VCaP (cell line): Measurements from ENCODE around the gene BPIFB3.

Experiments used
- H3K27ac ChIP-seq: fragments of 450-650 bp; 2 replicates; pipeline ENCODE4 v1.5.1; 2017
- CTCF ChIP-seq: fragments of 450-650 bp; conservative IDR thresholded peaks from 2 replicates; pipeline ENCODE4 v1.5.1; 2017; ENCODE audit warnings: mild to moderate bottlenecking, moderate library complexity

BPIFB3 gene

GRCh38 chr20:33053291-33054106, at the start of gene BPIFB3:
Gene BPIFB3 (plus strand): TSS chr20:33053903. CDS start chr20:33055436, 1,533 bp downstream.
- no peak for TF ChIP-seq CTCF
- no peak within 1 kb of the TSS for H3K27ac ChIP-seq

GRCh38 chr20:33004141-33004751, 49.5 kb upstream of the BPIFB3 start, which contains the start of gene SUN5:
Gene SUN5 (minus strand): TSS chr20:33004433. CDS start chr20:33004340, 93 bp downstream.
- no peak within 1 kb of the TSS for H3K27ac ChIP-seq
- TF ChIP-seq CTCF, result no peak

- H3K27ac ChIP-seq, result no peak overlapping the region
- peak; percentile 59 for TF ChIP-seq CTCF
Observed at GRCh38 chr20:33005132-33005566, 48.6 kb upstream of the BPIFB3 start.

GRCh38 chr20:33005908-33006775, 47.6 kb upstream of the BPIFB3 start:
- TF ChIP-seq CTCF, result no peak
- H3K27ac ChIP-seq, result peak overlapping the region; percentile 54

- TF ChIP-seq CTCF, result no peak
- peak overlapping the region; percentile 54 for H3K27ac ChIP-seq
Observed at GRCh38 chr20:33006776-33007375, 46.8 kb upstream of the BPIFB3 start.

GRCh38 chr20:33007376-33008335, 46.0 kb upstream of the BPIFB3 start, which contains the start of gene BPIFB2:
Gene BPIFB2 (plus strand): TSS chr20:33007704. CDS start chr20:33008575, 871 bp downstream.
- peak within 1 kb of the TSS; percentile 91 for H3K27ac ChIP-seq
- TF ChIP-seq CTCF, result no peak
